Rectal smooth muscle tissue (tissue), 1 donor: ENCODE data around the gene RNASE1.
"Not testable (repeated sequence)": the region's sequence is repeated elsewhere in the genome, so short reads cannot be mapped to it uniquely, and the experiment has no call there.

Source experiments
- H3K27ac ChIP-seq: one replicate; pipeline ENCODE4 v1.7.0; 2013; ENCODE audit warnings: low read depth, low read length, inconsistent platforms
- H3K27me3 ChIP-seq: one replicate; pipeline ENCODE4 v1.7.0; 2013; ENCODE audit warnings: low read length; ENCODE audit not compliant: control insufficient read depth, insufficient read depth
- H3K36me3 ChIP-seq: one replicate; pipeline ENCODE4 v1.7.0; 2013; ENCODE audit warnings: low read length; ENCODE audit not compliant: control insufficient read depth, insufficient read depth
- H3K4me1 ChIP-seq: one replicate; pipeline ENCODE4 v1.7.0; 2013; ENCODE audit warnings: low read length; ENCODE audit not compliant: control insufficient read depth, insufficient read depth
- H3K4me3 ChIP-seq: one replicate; pipeline ENCODE4 v1.7.0; 2013; ENCODE audit warnings: low read length
- H3K9ac ChIP-seq: one replicate; pipeline ENCODE4 v1.7.0; 2013; ENCODE audit warnings: low read length

The RNASE1 gene

GRCh38 chr14:20782280-20782890 lies 20.3 kb downstream of the RNASE1 start:
- Histone ChIP-seq H3K4me1 (no peaks in the 10 kb centered on the region), H3K27me3 (no peaks in the 10 kb centered on the region), H3K27ac (no peak overlapping the region), H3K9ac (no peak overlapping the region), H3K4me3 (peak overlapping the region; percentile 39), H3K36me3 (no peaks in the 10 kb centered on the region)

- H3K9ac ChIP-seq: no peak overlapping the region
- no peak overlapping the region for H3K27ac ChIP-seq
- H3K4me1 ChIP-seq: no peaks in the 10 kb centered on the region
- no peaks in the 10 kb centered on the region for H3K36me3 ChIP-seq
- H3K4me3 ChIP-seq: peak overlapping the region; percentile 39
- H3K27me3 ChIP-seq: no peaks in the 10 kb centered on the region
Observed at GRCh38 chr14:20781803-20782202, 20.8 kb downstream of the RNASE1 start.

- Histone ChIP-seq H3K4me1 (no peaks in the 10 kb centered on the region), H3K36me3 (no peaks in the 10 kb centered on the region), H3K27me3 (no peaks in the 10 kb centered on the region), H3K9ac (no peak overlapping the region), H3K27ac (no peak overlapping the region), H3K4me3 (no peak overlapping the region)
Observed at GRCh38 chr14:20775901-20776300, 26.7 kb downstream of the RNASE1 start.

- Histone ChIP-seq H3K4me1 (no peaks in the 10 kb centered on the region), H3K27me3 (no peaks in the 10 kb centered on the region), H3K36me3 (no peaks in the 10 kb centered on the region), H3K9ac (no peak overlapping the region), H3K27ac (no peak overlapping the region), H3K4me3 (no peak overlapping the region)
Observed at GRCh38 chr14:20775043-20775442, 27.6 kb downstream of the RNASE1 start.

- H3K4me1 ChIP-seq: no peaks in the 10 kb centered on the region
- no peak overlapping the region for H3K27ac ChIP-seq
Observed at GRCh38 chr14:20774258-20774824, 28.3 kb downstream of the RNASE1 start.

GRCh38 chr14:20772650-20773049 lies 30.0 kb downstream of the RNASE1 start:
- H3K9ac ChIP-seq: no peak overlapping the region
- H3K4me1 ChIP-seq: no peaks in the 10 kb centered on the region
- no peak overlapping the region for H3K4me3 ChIP-seq
- no peaks in the 10 kb centered on the region for H3K27me3 ChIP-seq
- H3K27ac ChIP-seq: no peak overlapping the region
- H3K36me3 ChIP-seq: no peaks in the 10 kb centered on the region

More at GRCh38 chr14:20774258-20774824, 28.3 kb downstream of the RNASE1 start:
- H3K9ac ChIP-seq: no peak overlapping the region
- no peak overlapping the region for H3K4me3 ChIP-seq
- no peaks in the 10 kb centered on the region for H3K36me3 ChIP-seq
- H3K27me3 ChIP-seq: no peaks in the 10 kb centered on the region

- H3K4me3 ChIP-seq: no peak overlapping the region
- no peak overlapping the region for H3K27ac ChIP-seq
- H3K4me1 ChIP-seq: no peaks in the 10 kb centered on the region
- no peak overlapping the region for H3K9ac ChIP-seq
- no peaks in the 10 kb centered on the region for H3K27me3 ChIP-seq
- H3K36me3 ChIP-seq: no peaks in the 10 kb centered on the region
Observed at GRCh38 chr14:20769421-20769820, 33.2 kb downstream of the RNASE1 start.

- no peak overlapping the region for H3K4me3 ChIP-seq
- no peaks in the 10 kb centered on the region for H3K36me3 ChIP-seq
- H3K27ac ChIP-seq: no peak overlapping the region
- no peak overlapping the region for H3K9ac ChIP-seq
- H3K27me3 ChIP-seq: no peaks in the 10 kb centered on the region
- H3K4me1 ChIP-seq: no peaks in the 10 kb centered on the region
Observed at GRCh38 chr14:20768593-20768892, 34.1 kb downstream of the RNASE1 start.

- no peak overlapping the region for H3K27ac ChIP-seq
- no peak overlapping the region for H3K4me3 ChIP-seq
Observed at GRCh38 chr14:20760950-20761349, 41.7 kb downstream of the RNASE1 start.

GRCh38 chr14:20759465-20759864 lies 43.2 kb downstream of the RNASE1 start:
- not testable (repeated sequence) for H3K4me3 ChIP-seq, H3K27ac ChIP-seq, H3K9ac ChIP-seq, H3K4me1 ChIP-seq, H3K27me3 ChIP-seq, H3K36me3 ChIP-seq

More at GRCh38 chr14:20760950-20761349, 41.7 kb downstream of the RNASE1 start:
- Histone ChIP-seq H3K36me3 (no peaks in the 10 kb centered on the region), H3K27me3 (no peaks in the 10 kb centered on the region), H3K9ac (no peak overlapping the region), H3K4me1 (no peaks in the 10 kb centered on the region)

GRCh38 chr14:20757965-20758364 lies 44.7 kb downstream of the RNASE1 start:
- Histone ChIP-seq H3K4me1 (no peaks in the 10 kb centered on the region), H3K27ac (no peak overlapping the region), H3K4me3 (no peak overlapping the region), H3K9ac (no peak overlapping the region), H3K36me3 (no peaks in the 10 kb centered on the region), H3K27me3 (no peaks in the 10 kb centered on the region)

GRCh38 chr14:20755037-20755436 lies 47.6 kb downstream of the RNASE1 start:
- H3K27me3 ChIP-seq: no peaks in the 10 kb centered on the region
- H3K27ac ChIP-seq: no peak overlapping the region
- no peaks in the 10 kb centered on the region for H3K4me1 ChIP-seq

GRCh38 chr14:20754308-20754707 lies 48.3 kb downstream of the RNASE1 start:
- no peak overlapping the region for H3K27ac ChIP-seq
- no peak overlapping the region for H3K4me3 ChIP-seq
- no peaks in the 10 kb centered on the region for H3K27me3 ChIP-seq
- H3K4me1 ChIP-seq: no peaks in the 10 kb centered on the region
- no peaks in the 10 kb centered on the region for H3K36me3 ChIP-seq
- H3K9ac ChIP-seq: no peak overlapping the region

More at GRCh38 chr14:20755037-20755436, 47.6 kb downstream of the RNASE1 start:
- Histone ChIP-seq H3K9ac (no peak overlapping the region), H3K4me3 (no peak overlapping the region), H3K36me3 (no peaks in the 10 kb centered on the region)
